Colonic mucosa (tissue), 4 donors: ENCODE results near the gene KANK2. TPM values are rescaled to one million over a fixed set of nuclear protein-coding genes. Genes with fewer than 3 reads are reported as not detected.

Experiments
- DNase-seq: peaks from one replicate; pipeline ENCODE4 v3.0.0-alpha.2; 2020
- H3K27ac ChIP-seq: fragments of 200-600 bp; one replicate; pipeline ENCODE4 v1.8.0; 2021
- H3K27me3 ChIP-seq: fragments of 200-600 bp; one replicate; pipeline ENCODE4 v1.8.0; 2021
- H3K36me3 ChIP-seq: fragments of 200-600 bp; one replicate; pipeline ENCODE4 v1.8.0; 2021
- H3K4me1 ChIP-seq: fragments of 200-600 bp; one replicate; pipeline ENCODE4 v1.8.0; 2021; ENCODE audit warnings: mild to moderate bottlenecking
- H3K4me3 ChIP-seq: fragments of 200-600 bp; one replicate; pipeline ENCODE4 v1.8.0; 2021
- H3K9ac ChIP-seq, 2 donors: one replicate each; pipeline ENCODE4 v1.7.0; 2013; ENCODE audit warnings: control low read depth in 2 of 2, low read depth in 2 of 2, low read length in 2 of 2
- H3K9me3 ChIP-seq: fragments of 200-600 bp; one replicate; pipeline ENCODE4 v1.8.0; 2021
- intact Hi-C: fragments of 100-400 bp; cut with DNase I; formaldehyde crosslinking; loops from one replicate; pipeline ENCODE4 v1.14.1; 2022
- total RNA-seq, 2 donors: library from RNA; stranded (reverse); fragmentation: NEBNext Ultra II Directional in 1 of 2; extraction: Animal tissue kit (Norgen Biotek cat#: 25700) in 1 of 2; gene quantifications; one replicate each; pipeline ENCODE4 v1.2.1, GENCODE V29; 2021
- TF ChIP-seq, protein P1 (sequence below): fragments of 200-600 bp; IDR thresholded peaks from one replicate; pipeline ENCODE4 v1.8.0; 2022; ENCODE audit warnings: antibody characterized with exemption, mild to moderate bottlenecking
- donor health status: healthy.
- donor health status: DM: no; HTN: no; CAD: no.
- donor health status: DM: no; HTN: no; CAD: no.

The KANK2 gene
- total RNA-seq, 2 donors from 2014 or later = 44.1 to 87.8 TPM

DNA sequence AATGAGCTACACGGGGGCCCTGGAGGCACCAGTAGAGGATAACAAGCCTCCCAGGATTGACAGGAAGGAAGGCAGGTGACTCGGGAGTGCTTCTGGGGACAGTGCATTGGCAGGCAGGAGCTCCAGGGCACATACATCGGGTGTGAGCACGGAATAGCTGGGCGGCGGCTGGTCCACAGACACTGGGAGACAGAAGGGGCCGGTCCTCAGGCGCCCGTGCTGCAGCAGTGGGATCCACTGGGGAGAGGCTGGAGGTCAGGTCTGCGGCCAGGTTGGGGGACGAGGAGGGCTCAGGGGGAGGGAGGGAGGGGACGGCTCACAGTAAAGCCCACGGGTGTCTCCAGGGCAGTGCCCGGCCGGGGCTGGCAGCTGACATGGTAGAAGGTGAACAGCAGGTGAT is 40.0 kb upstream of the KANK2 start:
- no peak for DNase-seq
- Histone ChIP-seq H3K27me3 (no peaks in the 10 kb centered on the region), H3K9ac (no peak overlapping the region), H3K27ac (no peak overlapping the region), H3K4me1 (no peaks in the 10 kb centered on the region), H3K36me3 (peaks cover 5% of the 10 kb centered on the region), H3K9me3 (no peaks in the 10 kb centered on the region), H3K4me3 (no peak overlapping the region)
- intact Hi-C loops = no loop called here
- TF ChIP-seq, protein P1, sequence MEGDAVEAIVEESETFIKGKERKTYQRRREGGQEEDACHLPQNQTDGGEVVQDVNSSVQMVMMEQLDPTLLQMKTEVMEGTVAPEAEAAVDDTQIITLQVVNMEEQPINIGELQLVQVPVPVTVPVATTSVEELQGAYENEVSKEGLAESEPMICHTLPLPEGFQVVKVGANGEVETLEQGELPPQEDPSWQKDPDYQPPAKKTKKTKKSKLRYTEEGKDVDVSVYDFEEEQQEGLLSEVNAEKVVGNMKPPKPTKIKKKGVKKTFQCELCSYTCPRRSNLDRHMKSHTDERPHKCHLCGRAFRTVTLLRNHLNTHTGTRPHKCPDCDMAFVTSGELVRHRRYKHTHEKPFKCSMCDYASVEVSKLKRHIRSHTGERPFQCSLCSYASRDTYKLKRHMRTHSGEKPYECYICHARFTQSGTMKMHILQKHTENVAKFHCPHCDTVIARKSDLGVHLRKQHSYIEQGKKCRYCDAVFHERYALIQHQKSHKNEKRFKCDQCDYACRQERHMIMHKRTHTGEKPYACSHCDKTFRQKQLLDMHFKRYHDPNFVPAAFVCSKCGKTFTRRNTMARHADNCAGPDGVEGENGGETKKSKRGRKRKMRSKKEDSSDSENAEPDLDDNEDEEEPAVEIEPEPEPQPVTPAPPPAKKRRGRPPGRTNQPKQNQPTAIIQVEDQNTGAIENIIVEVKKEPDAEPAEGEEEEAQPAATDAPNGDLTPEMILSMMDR = no peak

DNA sequence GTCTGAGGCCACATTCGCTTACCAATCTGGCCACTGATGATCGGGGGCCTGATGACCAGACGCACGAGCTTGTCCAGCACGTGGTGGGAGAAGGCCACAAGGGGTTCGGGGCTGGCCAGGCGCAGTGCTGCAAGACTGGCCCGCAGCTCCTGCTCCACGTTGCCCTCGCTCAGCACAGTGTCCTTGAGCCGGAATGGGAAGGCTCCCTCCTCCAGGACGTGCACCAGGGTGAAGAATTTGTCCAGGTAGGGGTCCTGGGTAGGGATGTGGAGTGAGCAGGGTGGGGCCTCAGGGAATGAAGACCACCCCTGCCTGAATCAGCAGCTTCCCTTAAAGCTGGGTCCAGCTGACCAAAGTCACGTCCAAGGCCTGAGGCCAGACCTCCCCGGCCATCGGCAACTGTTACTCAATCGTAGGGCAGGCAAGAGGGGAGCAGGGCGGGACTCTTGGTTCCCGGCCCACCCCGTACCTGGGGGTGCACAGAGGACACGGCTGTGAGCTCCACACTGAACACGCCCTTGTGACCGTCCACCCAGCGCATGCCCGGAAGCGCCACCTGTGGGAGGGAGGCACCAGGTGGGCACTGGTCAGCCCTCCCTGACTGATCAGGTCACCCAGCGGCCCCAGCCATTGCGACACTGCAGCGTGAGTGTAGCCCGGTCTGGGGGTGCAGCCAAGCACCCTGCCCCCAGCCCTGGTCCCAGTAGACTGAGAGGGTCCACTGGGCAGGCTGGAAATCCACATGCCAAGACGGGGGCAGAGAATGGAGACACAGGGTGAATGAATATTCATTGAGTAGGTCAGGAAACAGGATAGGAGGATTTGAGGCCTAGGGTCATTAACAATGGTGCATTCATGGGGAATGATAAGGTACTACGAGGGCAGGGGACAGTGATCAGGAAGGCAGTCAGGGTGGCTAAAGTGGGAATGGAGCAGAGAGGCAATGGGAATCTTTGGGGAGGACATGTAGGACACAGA is 39.3 kb upstream of the KANK2 start:
- Histone ChIP-seq H3K4me1 (no peaks in the 10 kb centered on the region), H3K9me3 (no peaks in the 10 kb centered on the region), H3K27me3 (no peaks in the 10 kb centered on the region), H3K4me3 (no peak overlapping the region), H3K36me3 (peaks cover 5% of the 10 kb centered on the region), H3K9ac (no peak overlapping the region), H3K27ac (no peak overlapping the region)
- TF ChIP-seq, protein P1 = no peak
- intact Hi-C loops = no loop called here
- DNase-seq = no peak

DNA sequence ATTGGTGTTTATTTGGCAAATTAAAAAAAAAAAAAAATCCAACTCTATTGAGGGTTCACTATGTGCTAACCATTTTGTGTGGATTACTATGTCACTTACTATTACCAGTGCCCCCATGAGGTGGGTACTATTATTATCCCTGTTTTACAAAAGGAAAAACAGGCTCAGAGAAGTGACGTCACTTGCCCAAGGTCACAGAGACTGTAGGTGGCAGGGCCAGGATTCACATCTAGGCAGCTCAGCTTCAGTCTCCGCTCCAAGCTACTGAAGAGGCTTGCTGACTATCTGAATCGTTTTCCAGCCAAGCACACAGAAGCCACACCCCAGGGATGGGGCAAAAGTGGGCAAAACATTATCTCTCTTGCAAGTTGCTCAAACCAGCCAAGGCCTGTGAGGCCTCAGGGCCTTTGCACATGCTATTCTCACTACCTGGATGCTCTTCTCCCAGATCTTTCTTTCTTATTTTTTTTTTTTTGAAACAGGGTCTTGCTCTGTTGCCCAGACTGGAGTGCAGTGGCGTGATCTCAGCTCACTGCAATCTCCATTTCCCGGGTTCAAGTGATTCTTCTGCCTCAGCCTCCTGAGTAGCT is 37.2 kb upstream of the KANK2 start:
- H3K9me3 ChIP-seq = no peaks in the 10 kb centered on the region
- no peaks in the 10 kb centered on the region for H3K27me3 ChIP-seq
- intact Hi-C loops = no loop called here
- H3K4me1 ChIP-seq = no peaks in the 10 kb centered on the region
- no peak for DNase-seq
- no peak overlapping the region for H3K27ac ChIP-seq
- TF ChIP-seq, protein P1 = no peak
- peaks cover 5% of the 10 kb centered on the region for H3K36me3 ChIP-seq
- no peak overlapping the region for H3K9ac ChIP-seq
- H3K4me3 ChIP-seq = no peak overlapping the region

DNA sequence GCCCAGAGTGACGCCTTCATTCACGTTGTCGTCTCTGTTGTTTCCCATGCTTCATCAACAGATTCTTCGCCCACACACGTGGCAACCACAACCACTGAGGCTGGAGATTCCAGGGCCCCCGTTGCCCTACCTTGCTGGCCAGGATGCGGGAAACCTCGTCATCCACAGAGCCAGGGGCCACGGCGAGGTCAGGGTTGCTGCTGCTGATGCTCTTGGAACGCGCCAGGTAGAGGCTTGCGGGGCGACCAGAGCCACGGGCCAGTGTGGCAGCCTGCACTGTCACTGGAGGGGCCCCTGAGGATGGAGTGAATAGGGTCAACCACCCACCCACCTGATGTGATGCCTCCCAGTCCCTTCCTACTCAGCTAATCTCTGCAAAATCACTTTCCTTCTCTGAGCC is 35.7 kb upstream of the KANK2 start:
- Histone ChIP-seq H3K27me3 (no peaks in the 10 kb centered on the region), H3K9me3 (no peaks in the 10 kb centered on the region), H3K9ac (no peak overlapping the region), H3K36me3 (peaks cover 5% of the 10 kb centered on the region), H3K27ac (no peak overlapping the region), H3K4me1 (no peaks in the 10 kb centered on the region), H3K4me3 (no peak overlapping the region)
- intact Hi-C loops = no loop called here
- TF ChIP-seq, protein P1 = no peak
- no peak for DNase-seq

DNA sequence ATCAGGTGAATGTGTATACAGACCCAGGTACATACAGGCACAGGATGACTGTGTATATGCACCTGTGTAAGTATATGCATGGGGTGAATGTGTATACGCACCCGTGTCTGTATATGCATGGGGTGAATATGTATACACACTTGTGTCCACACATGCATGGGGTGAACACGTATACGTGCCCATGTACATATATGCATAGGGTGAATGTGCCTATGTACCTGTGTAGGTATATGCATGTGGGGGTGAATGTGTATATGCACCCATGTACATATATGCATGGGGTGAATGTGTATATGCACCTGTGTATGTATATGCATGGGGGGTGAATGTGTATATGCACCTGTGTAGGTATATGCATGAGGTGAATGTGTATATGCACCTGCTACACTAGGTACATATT is 35.2 kb upstream of the KANK2 start:
- TF ChIP-seq, protein P1 = no peak
- Histone ChIP-seq H3K9ac (no peak overlapping the region), H3K27ac (no peak overlapping the region), H3K4me3 (no peak overlapping the region), H3K9me3 (no peaks in the 10 kb centered on the region), H3K4me1 (no peaks in the 10 kb centered on the region), H3K36me3 (peaks cover 5% of the 10 kb centered on the region), H3K27me3 (no peaks in the 10 kb centered on the region)
- DNase-seq = no peak
- intact Hi-C loops = no loop called here
